GM18868 (cell line): Measurements from ENCODE around the gene PCSK6.
"Not testable (repeated sequence)": the region's sequence is repeated elsewhere in the genome, so short reads cannot be mapped to it uniquely, and the experiment has no call there.

Experiments
- ATAC-seq: cut with Tn5 transposase; IDR thresholded peaks from one replicate; pipeline ENCODE4 v1.9.1; 2021; ENCODE audit warnings: mild to moderate bottlenecking, moderate library complexity; ENCODE audit not compliant: unreplicated experiment

The PCSK6 gene

DNA sequence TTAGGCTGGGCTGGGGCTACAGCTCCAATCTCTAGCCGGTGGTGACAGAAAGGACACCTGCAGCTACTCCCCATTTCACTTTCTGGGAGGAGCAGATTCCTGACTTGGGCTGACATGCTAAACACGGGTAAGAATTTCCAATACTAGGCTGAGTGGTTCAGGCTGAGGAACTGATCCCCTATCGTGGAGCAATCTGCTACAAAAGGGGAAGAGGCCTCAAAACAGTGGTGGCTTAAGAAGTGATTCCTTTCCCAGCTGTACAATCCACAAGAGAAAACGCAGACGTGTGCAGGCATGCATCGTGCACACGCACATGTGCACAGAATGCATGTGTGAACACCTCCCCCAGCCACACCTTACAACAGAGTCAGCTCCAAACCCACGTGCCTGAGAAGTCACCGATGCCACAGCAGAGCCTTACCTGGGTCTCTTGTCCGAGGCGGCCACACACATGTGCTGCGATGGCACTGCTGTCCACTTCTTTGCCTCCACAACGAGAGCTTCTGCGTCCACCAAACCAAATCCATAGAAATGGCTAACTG, 107.8 kb downstream of the PCSK6 start:
- ATAC-seq: no peak

DNA sequence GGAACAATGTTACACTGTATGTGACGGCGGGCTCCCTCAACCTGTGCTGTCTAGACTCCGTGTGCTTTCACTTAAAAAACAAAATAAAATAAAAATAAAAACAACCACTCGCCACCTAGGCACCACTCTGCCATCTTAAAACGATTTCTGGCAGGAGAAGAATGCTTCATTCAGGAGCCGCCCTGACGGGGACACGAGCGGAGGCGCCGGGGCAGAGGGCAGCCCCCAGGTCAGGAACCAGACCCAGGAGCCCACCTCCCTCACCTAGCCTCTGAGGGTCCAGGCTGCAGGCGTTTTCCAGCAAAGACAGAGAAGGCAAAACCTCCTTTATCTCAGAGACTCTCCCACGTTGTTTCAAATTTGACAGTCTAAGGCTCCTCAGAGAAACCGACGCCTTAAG, 109.4 kb downstream of the PCSK6 start:
- no peak for ATAC-seq

DNA sequence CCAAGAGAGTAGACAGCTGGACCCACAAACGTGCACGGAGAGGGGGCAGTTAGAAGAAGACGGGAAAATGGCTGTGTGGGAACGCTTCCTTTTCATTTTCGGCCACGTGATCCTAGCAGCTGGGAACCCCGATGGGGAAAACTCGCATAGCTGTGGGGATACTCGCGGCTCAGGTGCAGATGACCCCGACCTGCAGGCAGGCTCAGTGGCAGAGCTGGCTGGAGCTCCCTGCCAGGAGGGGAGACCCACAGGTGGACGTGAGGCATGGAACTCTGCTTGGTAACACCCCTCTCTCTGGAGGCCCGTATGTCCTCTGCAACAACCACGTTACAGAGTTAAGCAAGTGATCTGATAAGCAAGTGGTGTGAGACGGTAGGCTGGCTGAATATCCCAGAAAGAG, 109.9 kb downstream of the PCSK6 start:
- no peak for ATAC-seq

DNA sequence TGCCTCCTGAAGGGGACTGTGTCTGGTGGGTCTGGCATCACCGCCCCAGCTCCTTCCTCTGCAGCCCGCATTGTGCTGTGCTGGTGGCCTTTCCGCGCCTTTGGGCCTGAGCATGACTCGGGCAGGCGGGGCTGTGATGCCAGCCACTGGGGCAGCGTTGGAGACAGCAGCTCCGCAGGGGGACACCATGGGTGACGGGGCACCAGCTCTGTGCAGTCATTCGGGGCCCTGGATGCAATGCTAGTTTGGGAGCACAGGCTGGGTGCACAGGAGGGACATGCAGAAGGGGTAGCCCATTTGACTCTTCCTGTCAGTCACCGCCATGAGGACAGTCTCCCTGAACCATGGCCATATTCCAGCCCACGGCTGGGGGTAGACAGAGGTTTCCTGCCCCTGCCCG, 110.6 kb downstream of the PCSK6 start:
- no peak for ATAC-seq

DNA sequence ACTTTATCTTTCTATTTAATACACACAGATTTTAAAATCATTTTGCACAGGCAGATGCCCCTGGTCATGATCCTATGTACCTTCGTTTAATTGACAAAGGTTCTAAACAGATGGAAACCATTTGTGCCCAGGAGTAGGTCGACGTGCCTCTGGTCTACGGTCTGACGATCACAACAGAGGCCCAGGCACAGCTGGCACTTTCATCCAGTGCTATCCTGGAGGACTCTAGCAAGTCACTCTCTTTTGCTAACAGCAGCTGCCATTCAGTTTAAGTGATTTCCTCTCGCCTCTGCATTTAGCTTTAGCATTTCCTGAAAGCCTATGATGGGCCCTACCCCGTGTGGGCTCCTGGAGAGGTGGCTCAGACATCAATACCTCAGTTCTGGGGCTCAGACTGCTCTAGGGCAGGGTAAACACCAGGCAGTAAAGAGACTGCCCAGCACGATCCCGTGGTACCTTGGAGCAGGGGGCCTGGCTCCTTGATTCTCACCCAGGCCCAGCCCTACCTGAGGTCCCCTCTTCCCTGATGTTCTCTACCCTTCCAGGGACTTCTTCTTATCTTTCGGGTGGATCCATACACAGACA, 111.2 kb downstream of the PCSK6 start:
- ATAC-seq: no peak

DNA sequence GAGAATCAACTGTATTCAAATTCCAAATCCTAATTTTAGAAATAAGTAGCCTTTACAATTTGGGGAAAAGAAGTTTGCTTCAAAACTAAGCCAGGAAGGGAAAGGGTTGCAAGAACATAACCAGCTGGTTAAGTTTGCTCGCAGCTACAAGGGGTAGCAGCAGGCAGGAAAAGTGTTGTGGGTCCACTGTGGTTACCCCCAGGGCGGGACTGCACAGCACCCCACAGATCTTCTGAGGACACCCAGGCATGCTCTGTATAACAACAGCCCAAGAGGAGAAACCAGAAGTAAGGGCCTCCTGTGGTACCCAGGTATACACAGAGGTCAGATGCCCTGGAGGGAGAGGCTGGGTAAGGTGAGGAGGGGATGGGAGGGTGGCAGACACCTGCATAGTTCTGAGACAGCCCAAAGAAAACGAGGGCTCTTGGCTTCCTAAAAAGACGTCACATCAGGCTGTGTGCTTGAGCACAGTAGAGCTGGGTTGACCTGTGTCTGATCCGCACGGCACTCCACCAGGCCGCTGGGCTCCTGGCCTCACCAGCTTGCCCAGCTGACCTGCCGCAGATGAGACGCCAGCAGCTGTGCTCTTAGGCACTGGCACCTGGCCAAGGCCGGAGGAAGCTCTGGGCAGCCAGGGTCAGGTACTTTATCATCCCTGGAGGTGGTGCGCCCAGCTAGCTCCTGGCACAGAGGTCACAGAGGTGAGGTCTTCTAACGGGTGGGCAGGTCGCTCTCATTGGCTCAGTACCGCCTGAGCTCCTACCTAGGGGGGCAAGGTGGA, 112.7 kb downstream of the PCSK6 start:
- ATAC-seq: no peak

DNA sequence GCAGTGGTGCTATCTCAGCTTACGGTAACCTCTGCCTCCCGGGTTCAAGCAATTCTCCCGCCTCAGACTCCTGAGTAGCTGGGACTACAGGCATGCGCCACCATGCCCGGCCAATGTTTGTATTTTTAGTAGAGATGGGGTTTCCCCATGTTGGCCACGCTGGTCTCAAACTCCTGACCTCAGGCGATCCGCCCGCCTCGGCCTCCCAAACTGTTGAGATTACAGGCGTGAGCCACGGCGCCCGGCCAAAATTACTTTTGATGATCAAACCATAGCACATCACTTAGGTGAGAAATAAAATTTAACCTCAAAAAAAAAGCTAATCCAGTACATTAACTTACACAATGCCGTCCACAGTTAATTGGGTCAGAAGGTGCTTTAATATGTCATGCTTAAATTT, 114.5 kb downstream of the PCSK6 start:
- ATAC-seq: not testable (repeated sequence)

DNA sequence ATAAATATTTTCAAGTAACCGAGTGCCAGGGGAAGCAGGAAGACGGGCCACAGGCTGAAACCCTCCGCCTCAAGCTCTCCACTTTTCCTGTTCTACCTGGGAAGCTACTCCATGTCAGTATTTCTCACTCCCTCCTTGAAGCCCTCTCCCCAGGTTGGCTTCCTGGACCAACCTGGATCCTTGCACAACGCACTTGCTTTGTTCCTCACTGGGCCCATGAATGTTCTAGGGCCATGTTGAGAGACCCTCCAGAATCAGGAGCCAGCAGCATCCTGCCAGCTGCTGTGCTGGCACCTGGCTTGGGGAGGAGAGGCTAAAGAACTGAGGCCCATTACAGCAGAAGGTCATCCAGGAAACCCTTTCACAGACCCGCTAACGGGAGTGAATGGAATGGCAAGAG, 115.2 kb downstream of the PCSK6 start:
- no peak for ATAC-seq

DNA sequence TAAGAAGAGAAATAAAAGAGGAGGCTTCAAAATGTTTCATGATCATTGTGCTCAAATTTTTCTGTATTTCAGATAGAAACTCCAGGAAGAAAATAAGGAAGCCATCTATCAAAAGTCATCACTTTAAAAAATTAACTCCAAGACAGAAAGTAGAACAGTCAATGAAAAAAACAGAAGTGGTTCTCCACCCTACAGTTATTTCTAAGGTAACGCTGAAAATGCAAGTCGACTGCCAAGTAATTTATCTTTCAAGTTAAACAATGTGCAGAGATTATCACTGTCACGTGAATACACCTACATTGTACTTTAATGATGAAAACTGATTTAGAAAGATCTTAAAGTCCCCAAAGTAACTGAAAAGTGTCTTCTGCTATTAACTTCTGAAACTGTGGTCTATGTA, 115.9 kb downstream of the PCSK6 start:
- ATAC-seq: no peak

DNA sequence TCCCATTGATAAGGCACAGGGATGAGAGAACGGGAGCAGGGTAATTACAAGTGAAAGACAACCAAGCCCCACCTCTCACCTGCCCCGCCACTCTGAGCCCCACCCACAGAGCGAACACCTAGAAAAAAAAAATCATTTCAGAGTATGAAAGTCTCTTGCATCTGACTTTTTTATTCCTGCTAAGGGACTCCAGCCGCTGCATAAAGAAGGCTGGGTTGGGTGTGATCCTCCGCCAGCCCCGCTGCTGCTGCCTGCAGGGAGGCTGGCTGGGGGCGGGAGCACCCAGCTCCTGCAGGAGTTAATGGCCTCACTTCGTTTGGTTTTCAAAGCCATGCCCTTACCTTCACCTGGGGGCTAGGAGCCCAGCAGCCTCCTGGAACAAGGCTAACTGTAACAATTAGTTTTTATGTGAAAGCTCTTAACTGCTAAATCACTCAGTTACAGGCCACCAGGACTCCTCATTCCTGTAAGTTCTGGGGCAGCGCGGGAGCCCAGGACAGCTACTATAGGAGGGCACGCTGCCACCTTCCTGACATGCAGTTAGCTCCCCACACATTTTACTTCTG, 116.5 kb downstream of the PCSK6 start:
- no peak for ATAC-seq

DNA sequence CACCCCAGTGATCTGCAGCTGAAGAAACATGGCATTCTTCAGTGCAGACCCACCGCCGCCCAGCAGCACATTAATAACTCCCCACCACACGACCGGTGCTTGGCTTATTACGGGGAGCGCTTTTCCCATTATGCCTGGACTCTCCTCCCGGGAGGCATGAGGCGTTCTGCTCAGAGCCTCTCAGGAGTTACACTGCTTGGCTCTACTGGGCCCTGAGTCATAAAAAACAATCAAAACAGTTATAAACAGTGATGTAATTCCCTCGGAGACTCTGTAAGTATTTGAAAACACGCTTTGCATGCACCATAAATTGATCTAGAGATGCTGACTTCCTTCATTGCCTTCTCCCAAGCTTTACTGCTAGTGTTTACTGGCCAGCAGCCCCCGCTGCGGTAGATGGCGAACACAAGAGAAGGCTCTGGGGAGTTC, 117.3 kb downstream of the PCSK6 start:
- no peak for ATAC-seq

DNA sequence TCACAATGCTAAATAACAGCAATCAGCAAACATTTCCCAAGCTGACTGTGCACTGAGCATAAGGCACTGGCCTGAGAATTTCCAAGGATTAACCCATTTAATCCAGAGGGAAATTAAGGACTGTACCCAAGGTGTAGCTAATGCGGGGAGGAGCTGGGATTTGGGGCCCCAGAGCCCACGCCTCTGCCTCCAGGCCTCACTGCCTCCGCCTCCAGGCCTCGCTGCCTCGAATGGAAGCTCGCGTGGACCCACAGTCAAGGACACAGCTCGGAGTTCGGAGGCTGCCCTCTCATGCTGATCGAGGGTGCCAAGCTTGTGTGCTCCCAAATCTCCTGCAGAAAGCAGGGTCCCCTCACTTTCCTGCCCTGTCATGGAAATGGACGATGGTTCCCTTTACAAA, 118.0 kb downstream of the PCSK6 start:
- ATAC-seq: no peak

DNA sequence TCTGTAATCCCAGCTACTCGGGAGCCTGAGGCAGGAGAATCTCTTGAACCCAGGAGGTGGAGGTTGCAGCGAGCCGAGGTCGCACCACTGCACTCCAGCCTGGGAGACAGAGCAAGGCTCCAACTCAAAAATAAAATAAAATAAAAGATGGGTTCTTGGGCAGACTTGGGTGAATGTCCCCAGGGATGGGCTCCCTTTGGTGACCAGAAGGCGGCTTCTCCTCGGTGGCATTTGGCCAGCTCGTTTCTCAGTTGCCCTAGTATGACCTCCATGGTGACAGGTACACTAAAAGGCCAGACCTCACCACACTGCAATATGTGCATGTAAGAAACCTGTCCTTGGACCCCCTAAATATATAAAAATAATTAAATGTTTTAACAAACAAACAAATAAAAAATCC, 118.4 kb downstream of the PCSK6 start:
- ATAC-seq: no peak

DNA sequence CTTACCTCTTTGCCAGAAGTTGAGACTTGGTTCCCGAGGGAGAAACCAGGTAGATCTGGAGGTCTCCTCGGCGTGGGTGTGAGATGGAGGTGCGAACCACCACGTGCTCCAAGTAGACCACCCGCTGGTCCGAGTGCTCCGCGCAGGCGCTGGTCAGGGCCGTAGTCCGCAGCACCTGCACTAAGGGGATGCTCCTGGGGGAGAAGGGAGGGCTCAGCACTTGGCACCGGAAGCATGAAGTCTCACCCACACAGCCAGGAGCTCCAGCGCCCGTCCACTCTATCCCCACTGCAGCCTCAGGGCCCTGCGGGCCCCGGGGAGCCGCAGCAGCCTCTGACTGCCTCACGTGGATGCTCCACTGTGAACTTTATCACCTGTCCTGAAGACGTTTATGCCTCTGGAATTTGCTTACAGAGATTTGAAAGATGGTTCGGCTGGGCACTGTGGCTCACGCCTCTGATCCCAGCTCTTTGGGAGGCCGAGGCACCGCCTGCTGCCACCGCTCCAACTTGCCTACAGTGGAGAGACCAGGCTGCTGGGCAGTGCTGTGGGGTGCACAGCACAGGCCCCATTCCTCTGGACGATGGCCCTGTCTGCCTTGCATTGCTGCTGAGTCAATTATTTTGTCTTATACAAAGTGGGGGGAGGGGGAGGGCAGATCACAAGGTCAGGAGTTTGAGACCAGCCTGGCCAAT, 119.0 kb downstream of the PCSK6 start:
- no peak for ATAC-seq

DNA sequence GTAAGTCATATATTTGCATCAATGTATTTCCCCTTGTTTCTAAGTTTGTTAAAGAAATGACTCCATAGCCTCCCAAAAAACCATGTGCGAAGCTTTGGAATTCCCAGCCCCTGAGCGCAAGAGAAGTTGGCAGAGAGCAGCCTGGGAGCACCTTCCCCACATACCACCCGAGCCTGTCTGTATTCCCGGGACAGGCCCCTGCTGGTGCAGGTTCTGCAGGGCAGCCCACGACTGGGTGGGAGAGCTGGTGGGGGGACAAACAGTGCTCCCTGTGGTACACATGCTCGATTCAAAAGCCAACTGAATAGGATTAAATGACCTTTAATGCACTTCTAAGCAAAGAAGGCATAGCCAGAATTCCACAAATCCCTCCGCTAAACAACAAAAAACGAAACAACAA, 119.8 kb downstream of the PCSK6 start:
- no peak for ATAC-seq

DNA sequence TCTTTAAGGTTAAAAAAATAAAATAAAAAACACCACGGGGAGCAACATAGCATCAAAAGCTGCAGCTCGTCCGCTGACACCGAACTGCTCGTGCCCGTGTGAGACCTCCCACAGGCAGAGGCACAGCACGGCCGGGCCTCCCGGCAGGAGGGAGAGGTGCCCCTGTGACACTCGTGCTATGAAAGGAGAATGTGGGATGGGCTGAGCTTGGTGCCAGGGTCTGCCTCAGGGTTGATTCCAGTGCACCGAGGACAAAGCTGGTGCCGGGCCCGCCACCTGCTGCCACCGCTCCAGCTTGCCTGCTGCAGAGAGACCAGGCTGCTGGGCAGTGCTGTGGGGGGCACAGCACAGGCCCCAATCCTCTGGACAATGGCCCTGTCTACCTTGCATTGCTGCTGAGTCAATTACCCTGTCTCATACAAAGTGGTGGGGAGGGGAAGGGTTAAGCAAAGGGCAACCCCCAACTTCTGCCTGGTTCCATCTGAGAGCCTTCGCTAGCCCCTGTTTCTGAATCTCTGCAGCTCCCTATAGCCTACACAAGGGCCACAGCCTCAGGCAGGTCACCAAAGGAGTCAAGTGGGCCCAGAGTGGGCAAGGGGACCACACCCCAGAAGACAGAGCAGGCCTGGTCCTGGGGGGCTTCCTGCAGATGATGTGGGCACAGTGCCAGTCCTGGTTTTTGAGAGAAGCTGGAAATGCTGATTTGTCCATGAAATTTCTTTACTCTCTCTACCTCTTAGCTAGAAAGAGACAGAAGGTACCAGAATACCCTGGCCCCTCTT, 120.5 kb downstream of the PCSK6 start:
- ATAC-seq: no peak

DNA sequence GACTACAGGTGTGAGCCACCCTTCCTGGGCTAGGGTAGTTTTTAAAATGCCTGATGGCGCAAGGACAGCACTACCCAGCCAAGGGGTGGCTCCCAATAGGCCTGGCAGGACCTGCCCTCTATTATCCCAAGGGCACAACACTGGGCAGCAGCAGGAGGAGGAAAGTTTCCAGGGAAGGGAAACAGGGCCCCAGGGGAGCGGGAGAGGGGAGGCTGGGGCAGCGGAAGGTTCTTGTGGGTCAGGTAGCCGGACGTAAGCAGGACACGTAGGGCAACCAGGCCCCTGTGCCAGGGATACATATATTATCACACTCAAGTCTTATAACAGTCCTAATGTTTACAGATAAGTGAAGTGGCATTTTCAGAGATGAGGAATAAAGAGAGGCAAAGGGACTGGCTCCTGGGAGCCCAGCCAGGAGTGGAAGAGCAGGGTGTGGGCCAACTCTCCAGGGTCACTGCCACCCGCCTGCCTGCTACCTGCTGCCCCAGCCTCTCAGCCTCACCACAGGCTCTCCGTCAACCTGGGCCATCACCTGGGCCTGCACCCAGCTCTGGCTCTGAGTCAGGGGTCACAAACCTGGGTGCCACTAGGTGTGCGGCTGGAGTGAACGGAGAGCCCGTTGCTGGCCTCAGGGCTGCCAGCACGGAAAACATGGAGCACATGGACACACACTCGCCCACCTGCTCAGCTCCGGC, 121.3 kb downstream of the PCSK6 start:
- no peak for ATAC-seq

DNA sequence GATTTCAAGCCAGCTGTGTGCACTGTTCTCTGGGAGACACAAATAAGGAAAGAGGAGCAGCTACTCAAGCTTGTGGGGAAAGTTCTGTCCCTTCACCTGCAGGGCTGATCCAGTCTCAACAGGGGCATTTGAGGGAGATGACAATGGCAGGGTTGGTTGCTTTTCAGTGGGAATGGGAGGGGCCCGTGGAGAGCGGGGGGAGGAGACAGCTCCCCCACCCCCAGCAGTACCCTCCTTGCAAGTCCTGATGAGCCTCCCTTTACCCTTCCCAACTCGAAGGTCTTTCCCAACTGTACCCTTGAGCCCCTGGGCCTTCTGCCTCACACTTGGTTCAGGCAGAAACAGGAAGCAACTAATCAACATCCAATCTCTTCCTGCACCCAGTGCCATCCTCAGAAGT, 122.7 kb downstream of the PCSK6 start:
- ATAC-seq: no peak

DNA sequence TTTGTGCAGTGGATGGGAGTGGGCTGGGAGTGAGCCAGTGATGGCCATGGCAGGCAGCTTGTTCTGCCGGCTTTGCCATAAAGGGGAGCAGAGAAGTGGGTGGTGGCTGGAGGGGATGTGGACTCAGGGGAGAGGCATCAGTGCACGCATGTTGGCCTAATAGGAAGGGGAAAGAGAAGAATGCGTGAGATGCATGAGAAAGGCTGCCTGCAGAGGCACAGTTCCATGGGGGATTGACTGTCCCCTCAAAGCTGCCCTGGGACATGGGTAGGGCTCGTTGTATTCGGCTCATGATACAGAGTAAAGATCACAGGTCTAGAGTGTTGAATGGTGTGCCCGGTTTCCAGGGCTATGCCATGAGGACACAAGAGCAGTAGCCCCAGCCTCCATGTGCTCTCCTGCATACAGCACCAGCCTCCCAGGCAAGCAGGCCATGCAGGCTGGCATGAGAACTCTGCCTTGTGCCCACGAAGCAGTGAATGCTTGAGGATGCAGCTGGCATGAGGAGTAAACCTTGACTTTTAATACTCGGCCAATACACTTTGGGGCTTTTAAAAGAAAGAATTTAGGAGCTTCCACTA, 126.4 kb downstream of the PCSK6 start:
- no peak for ATAC-seq

DNA sequence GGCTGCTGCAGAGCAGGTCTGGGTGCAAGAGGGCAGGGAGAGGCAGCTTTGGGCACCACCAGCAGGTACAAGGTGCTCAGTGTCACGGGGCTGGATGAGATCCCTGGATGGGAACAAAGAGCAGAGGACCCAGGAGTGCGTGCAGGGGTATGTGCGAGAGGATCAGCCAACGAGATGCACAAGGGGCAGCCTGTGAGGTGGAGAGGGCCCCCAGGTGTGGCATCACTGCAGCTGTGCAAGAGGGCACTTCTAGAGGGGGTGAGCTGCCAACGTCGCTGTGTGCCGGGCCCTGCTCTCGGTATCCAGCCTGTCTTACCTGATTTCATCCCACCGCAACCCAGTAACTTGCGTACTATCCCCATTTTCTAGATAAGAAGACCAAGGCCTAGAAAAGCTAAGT, 127.1 kb downstream of the PCSK6 start:
- ATAC-seq: no peak
